HG03135 (cell line): ENCODE results near the gene PRDM16.

Experiments
- ATAC-seq: cut with Tn5 transposase; IDR thresholded peaks from one replicate; pipeline ENCODE4 v1.9.1; 2021; ENCODE audit warnings: mild to moderate bottlenecking, moderate library complexity; ENCODE audit not compliant: unreplicated experiment

PRDM16 gene

DNA sequence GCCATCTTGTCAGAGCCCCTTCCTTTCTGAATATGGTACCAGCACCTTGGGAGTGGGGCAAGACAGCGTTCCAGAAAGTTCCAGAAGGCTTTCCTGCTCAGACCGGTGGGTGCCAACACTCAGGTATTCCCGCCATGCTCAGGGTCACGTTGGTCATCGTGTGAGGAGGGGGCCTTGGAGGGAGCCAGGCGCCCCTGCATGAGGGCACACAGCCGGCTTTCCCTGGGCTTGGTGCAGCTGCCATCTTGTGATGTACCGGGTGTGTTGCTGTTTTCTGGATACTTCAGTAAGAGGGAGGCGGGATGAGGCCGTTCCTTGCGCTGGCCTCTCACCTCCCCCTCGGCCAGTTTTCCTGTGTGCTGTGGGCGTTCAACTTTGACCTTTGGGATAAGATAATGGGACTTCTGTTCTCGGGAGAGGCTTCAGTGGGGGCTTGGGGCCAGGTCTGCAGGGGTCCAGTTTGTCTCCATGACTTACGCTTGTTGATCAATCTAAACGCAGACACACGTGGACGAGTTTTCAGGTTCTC is 69.7 kb downstream of the PRDM16 start:
- no peak for ATAC-seq

- ATAC-seq, result no peak
Observed at GRCh38 chr1:3139451-3139852, 70.4 kb downstream of the PRDM16 start.

DNA sequence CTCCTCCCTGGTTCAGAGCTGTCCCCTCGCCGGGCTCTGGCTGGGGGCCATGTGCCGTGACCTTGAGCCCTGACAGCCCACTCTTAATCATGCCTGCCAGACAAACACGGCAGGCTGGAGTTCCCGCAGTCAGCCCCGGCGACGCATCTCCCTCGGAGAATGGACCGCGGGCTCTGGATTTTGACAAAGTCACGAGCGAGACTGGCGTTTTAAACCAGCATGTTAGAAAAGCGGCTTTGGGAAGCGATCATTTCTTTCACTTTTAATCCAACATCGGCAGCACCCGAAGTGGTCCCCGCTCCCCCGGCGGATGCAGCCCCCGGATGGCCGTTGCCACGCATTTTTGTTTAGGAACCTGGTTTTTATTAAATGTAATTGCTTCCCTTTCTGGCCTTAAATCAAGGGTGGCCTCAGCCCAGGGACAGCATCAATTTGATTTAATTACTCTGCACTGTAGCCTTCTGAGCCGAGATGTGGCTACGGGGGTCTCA is 70.9 kb downstream of the PRDM16 start:
- no peak for ATAC-seq

- ATAC-seq, result no peak
Observed at GRCh38 chr1:3140437-3140836, 71.4 kb downstream of the PRDM16 start.

DNA sequence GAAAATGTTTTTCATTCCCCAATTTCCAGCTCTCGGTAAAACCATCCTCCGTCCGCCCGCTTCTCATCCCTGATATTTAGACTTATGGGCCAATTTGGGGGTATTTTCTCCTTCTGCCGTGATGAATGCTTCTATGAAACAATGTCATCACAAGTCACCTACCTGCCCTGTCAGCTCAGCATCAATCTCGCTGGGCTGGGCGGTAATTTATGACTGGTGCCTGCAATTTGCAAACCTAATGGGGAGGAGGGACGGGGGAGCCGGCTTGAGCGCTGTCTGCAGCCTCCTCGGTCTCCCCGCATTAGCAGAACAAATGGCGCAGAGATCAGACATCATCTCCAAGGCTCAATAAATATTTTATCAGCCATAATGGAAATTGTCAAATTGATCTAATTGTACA is 72.1 kb downstream of the PRDM16 start:
- no peak for ATAC-seq

DNA sequence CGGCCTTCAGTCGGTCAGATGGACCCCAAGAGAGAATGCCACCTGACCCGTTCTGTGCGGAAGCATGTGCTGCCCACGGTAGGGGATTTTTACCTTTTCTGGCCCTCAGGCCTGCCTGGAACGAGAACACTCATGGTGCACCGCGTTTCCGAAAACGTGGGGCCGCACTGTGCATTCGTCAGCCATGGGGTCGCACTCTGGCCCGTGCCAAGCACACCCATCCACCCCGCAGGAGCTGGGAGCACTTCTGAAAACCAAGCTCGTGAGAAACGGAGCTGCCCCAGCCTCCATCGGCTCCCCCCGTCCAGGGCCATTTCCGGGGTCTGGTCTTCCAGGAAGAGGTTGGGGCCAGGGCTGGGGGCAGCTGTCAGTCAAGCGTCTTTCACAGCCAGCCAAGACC is 72.8 kb downstream of the PRDM16 start:
- ATAC-seq, result no peak

- ATAC-seq, result no peak
Observed at GRCh38 chr1:3142236-3142635, 73.2 kb downstream of the PRDM16 start.

DNA sequence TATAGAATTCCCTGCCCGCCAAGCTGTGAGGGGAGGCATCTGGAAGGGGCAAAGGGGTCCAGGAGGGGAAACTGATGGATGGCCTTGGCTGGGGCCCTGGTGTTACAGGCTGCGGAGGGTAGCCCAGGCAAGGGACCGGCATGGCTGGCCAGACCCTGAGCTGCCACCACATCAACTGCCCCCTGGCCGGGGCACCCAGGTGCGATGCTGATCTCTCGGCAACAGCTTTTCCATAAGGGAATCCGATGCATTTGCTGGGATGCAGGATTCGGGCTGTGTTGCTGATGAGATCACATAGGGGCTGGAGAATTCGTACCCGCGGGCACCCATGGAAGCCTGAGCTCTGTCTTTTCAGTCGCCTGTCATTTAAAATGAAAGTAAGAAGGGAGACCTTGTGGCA is 73.7 kb downstream of the PRDM16 start:
- ATAC-seq, result no peak

DNA sequence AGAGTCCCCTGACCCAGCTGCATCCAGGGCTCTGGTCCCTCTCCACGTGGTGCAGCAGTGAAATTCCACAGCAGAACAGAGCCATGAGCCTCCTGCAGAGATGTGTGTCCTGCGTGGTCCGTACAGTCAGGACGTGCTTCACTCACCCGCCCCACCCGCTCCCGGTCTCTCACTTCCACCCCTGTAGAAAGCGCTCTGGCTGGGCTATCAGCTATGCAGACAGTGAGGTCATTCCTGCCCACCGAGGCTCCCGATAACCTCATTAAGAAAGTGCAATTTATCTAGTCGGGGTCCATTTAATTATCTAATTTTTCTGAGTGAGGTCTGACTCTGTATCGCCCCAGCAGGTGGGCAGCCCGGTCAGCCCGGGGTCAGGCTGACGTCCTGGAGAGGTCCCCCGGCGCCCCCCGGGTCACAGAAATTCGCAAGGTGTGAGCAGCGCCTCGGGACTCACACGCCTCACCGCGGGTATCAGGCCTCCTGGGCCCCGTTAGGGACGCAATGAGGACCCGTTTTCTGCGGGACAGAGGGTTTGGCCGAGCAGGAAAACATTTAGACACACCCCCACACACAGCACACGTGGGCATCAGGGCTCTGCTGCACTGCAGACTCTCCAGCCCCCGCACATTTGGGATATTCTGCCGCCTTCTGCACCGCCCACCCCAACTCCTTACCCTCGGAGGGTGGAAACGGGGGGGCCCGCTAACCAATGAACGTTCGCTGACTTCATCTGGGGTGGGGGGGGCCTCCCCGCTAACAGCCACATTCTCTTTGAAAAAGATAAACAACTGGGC is 76.7 kb downstream of the PRDM16 start:
- ATAC-seq, result no peak

GRCh38 chr1:3146458-3146857 is 77.5 kb downstream of the PRDM16 start:
- ATAC-seq, result no peak

- no peak for ATAC-seq
Observed at GRCh38 chr1:3146907-3147306, 77.9 kb downstream of the PRDM16 start.

GRCh38 chr1:3148171-3148570 is 79.2 kb downstream of the PRDM16 start:
- ATAC-seq, result no peak

- ATAC-seq, result no peak
Observed at GRCh38 chr1:3149277-3149676, 80.3 kb downstream of the PRDM16 start.

DNA sequence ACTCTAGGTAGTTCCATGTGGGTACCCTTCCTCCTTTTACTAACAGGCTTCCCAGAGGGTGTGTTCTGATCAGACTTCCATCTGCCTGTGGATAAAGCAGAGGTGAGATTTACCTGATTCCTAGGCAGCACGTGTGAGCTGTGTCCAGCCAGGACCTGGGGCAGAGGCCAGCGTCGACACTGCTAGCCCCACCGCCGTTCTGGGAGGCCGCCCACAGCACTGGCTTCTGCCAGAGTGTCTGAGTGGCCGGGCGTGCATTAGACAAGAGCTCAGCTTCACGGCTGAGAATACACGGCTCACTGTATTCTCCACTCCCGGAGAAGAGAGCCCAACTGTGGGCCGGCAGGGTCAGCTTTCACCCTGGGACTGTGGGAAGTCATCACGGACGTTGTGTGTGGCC is 82.5 kb downstream of the PRDM16 start:
- ATAC-seq, result no peak

DNA sequence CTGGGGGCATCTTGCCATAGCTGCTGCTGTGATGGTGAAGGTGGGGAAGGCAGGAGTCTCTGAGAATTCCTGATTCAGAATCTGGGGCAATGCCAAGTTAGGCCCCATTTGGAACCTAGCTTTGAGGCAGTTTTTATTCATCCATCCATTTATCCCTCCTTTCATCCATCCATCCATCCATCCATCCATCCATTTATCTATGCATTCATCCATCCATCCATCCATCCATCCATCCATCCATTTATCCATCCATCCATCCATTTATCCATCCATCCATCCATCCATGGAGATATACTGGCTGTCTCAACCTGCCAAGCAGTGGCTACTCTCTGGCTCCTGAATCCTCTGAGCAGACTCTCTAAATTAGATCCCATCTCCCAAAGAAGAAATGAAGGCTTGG is 83.1 kb downstream of the PRDM16 start:
- no peak for ATAC-seq

GRCh38 chr1:3153197-3153596 is 84.2 kb downstream of the PRDM16 start:
- no peak for ATAC-seq

DNA sequence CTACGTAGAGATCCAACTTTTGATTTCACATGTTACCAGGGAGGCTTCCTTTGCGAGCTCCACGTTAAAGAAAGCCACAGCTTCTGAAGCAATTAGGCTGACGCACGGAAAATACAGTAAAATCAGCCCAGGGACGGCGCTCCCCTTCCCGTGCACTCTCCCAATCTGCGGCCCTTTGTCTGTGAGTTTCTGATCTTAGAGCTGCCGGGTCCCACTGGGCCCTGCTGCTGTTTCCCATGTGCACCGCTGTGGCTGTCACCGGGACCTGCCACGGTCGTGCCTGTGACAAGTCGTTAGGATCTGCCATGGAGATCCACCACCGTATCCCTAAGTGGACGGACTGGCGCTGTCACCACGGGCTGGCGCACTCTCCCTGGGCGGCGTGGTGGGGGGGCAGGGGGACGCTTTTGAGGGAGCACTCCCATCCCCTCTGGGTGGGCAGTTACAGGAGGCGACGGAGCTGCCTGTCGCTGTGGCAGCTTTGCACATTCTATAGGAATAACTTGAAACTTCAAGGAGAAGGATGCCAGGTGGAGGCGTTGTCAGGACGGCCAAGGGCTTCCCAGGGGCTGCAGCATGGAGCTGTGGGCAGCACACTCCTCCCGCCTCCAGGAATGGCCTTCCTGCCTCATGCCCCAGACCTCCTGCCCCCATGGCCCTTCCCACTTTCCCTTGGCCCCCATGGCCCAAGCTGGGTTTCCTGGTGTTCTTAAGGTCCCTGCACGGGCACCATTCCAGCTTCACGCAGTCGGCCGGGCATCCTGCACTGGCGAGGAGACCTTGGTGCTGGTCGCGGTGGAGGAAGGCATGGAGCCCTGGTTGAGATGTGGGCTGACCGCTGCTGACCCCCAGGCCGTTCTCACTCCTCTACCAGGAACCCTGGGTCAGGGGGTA is 85.1 kb downstream of the PRDM16 start:
- no peak for ATAC-seq

- no peak for ATAC-seq
Observed at GRCh38 chr1:3155056-3155925, 86.3 kb downstream of the PRDM16 start.

DNA sequence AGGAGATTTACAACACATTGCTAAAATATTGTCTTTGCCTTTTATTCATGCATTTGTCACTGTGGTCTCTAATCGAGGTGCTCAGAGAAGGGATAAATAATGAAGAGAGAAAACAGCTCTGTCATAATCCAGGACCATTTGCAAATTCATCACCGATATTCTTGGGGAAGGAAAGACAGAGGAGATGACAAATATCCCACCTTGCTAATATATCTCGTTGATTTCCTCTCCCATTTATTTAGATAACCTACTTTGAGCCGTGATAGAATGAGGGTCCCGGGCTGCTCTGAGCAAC is 86.9 kb downstream of the PRDM16 start:
- ATAC-seq, result no peak

DNA sequence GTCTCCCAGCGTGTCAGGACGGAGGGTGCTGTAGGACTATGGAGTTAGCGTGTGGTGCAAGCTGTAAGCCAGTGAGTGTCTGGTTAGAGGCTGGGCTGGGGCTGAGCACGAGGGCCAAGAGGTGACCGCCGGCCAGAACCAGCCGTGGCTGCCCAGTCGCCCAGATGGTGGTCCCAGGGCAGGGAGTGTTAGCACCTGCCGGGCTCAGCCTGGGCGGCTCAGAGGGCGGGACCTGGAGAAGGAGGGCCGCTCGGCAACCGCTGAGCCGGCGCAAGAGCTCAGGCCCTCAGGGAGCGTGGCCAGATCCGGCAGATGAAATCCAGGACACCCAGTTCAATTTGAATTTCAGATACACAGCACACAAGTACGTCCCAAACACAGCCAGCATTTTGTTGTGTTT is 87.9 kb downstream of the PRDM16 start:
- no peak for ATAC-seq

DNA sequence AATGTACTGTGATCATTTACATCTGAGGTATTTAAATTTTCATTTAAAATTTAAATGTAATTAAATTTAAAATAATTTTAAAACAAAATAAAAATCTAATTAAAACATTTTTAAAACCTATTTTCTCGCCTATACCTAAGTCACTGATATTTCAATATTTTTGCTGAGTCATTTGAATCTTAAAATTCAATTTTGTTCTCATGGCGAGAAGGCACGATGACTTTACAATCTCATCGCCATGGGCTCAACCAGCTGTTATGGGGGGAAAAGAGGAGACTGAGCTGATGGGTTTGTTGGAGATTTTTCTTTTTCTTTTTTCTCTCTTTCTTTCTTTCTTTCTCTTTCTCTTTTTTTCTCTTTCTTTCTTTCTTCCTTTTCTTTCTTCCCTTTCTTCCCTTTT is 89.3 kb downstream of the PRDM16 start:
- ATAC-seq, result no peak
